Endometrium (tissue), 2 donors: ENCODE measurements around the gene CFAP221.
"Not testable (repeated sequence)": the region's sequence is repeated elsewhere in the genome, so short reads cannot be mapped to it uniquely, and the experiment has no call there.

Experiments
- FAIRE-seq: peaks from 2 replicates; lab custom pipeline; 2012; peaks lifted over from hg19 to GRCh38; lab: Jason Lieb, UNC
- donor health status: control.
- donor health status: control.

The CFAP221 gene

DNA sequence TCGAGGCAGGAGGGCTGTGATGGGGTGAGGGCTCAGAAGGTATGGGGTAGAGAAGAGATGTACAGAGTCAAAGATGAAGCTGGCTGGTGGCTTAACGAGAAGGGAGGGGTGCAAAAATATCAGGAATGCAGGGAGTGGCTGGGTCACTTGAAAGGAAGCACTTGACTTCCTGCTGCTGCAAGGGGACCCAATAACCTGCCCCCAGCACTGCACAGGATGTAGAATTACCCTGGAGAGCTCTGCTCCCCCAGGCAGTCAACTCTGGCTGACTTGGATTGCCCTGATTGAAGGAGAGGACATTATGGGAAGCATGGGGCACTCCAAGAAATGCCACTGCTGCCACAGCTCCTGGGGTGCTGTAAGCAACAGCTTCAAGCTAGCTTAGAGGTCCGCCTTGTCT lies 41.8 kb downstream of the CFAP221 start:
- no peak for FAIRE-seq

DNA sequence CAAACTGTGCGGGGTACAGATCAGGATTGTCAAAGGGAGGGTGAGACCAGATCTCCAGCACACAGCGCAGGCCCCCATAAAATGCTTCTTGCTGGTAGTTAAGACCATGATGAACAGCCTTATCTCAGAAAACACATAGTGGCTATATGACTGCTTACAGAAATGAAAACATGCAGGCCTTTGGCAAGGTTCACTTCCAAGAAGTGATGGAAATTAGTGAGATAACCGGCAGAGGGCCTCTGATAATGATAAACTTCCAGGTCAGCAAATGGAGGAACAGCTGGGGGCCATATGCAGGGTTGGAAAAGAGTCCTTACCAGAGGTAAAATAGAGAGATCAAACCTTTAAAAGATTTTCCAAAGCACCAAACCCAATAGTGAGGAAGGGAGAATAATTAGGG lies 46.6 kb downstream of the CFAP221 start:
- no peak for FAIRE-seq

- no peak for FAIRE-seq
Observed at GRCh38 chr2:119591523-119591922, 47.3 kb downstream of the CFAP221 start.

- no peak for FAIRE-seq
Observed at GRCh38 chr2:119592436-119592835, 48.2 kb downstream of the CFAP221 start.

GRCh38 chr2:119596638-119597037 lies 52.4 kb downstream of the CFAP221 start:
- no peak for FAIRE-seq

DNA sequence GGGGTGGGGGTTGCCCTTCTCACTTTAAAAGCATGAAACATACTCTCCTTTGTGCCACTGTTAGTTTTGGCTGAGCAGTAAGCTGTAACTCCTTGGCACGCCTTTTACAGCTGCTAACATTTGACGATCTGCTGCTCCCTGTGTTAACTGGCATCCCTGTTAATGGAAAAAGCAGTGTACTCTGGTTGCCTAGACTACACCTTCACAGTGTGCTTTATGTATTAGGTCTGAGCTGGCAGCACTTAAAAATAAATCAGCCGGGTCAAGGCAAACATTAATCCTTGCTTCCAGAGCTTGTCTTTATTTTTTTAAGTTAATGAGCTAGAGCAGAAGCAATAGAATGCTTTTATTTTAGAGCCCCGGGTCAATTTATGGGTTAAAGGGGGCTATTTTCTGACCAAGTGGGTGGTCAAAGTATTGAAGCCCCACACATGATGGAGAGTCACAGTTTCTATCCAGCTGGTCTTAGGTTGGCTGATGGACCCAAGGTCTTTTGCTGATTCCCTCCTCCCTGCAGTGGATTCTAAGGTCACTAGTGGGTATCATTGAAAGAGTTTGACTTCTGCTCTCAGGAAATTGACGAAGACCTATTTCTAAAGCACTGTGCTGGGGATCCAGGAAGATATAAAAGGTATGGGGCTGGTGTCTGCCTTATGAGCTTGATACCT lies 54.5 kb downstream of the CFAP221 start:
- FAIRE-seq: no peak

- no peak for FAIRE-seq
Observed at GRCh38 chr2:119599384-119599783, 55.1 kb downstream of the CFAP221 start.

DNA sequence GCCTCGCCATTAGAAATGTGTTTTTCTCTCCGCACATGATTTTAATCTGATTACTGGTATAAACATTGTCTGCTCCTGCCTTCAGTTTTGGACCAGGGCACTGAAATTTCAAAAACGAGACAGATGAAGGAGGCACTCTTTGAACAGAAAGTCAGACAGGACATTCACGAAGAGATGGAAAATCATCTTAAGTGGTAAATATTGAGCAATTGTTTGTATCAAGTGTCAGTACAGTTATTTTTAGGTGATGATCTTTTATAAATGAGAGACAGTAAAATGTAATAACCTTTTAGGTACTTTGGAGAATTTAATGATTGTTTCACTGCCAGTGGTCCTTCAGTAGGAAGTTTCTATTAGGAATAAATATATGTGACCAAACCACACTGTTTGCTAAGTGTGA lies 60.8 kb downstream of the CFAP221 start:
- FAIRE-seq: no peak

GRCh38 chr2:119606674-119607073 lies 62.4 kb downstream of the CFAP221 start:
- FAIRE-seq: no peak

- no peak for FAIRE-seq
Observed at GRCh38 chr2:119608553-119608952, 64.3 kb downstream of the CFAP221 start.

GRCh38 chr2:119609337-119609736 lies 65.1 kb downstream of the CFAP221 start:
- FAIRE-seq: no peak

- FAIRE-seq: not testable (repeated sequence)
Observed at GRCh38 chr2:119614140-119614539, 69.9 kb downstream of the CFAP221 start.

GRCh38 chr2:119616421-119616820 lies 72.2 kb downstream of the CFAP221 start:
- no peak for FAIRE-seq

DNA sequence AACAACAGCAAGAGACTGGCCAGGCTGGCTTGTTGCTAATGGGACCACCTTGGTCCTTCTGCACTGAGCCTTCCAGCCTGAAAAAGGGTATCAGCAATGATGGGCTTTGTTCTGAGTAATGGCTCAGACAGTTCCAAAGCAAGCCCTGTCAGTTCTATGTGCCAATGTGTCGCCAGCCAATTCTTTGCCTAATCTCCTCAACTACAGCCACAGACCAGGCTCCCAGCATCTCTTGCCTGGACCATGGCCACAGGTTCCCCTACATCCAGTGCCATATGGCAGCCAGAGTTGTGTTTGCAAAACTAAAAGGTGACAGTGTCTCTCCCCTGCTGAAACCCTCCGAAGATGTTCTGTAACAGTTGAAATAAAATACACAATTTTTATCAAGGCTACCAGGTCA lies 73.2 kb downstream of the CFAP221 start:
- no peak for FAIRE-seq

DNA sequence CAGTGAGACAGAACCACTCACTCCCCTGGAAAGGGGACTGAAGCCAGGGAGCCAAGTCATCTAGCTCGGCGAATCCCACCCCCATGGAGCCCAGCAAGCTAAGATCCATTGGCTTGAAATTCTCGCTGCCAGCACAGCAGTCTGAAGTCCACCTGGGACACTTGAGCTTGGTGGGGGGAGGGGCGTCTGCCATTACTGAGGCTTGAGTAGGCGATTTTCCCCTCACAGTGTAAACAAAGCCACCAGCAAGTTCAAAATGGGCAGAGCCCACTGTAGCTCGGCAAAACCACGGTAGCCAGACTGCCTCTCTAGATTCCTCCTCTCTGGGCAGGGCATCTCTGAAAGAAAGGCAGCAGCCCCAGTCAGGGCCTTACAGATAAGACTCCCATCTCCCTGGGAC lies 74.5 kb downstream of the CFAP221 start:
- not testable (repeated sequence) for FAIRE-seq

DNA sequence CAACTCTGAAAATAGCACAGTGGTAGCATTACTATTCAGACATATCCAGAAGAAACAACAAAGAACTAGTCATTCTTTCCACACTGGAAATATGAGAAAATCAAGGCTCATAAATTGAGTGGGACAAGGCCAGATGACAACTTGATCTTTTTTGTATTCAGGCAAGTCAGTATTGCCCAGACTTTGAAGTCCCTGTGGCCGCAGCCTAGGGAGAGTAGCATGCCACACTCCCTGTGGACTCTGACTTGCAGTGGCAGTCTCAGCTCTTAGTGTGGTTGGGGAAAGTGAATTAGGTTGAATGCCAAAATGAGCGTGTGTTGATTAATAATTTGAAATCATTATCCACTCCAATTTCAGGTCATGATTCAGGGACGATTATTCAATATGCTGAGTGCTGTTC lies 81.0 kb downstream of the CFAP221 start:
- FAIRE-seq: no peak

GRCh38 chr2:119629323-119629825 lies 85.1 kb downstream of the CFAP221 start:
- no peak for FAIRE-seq

DNA sequence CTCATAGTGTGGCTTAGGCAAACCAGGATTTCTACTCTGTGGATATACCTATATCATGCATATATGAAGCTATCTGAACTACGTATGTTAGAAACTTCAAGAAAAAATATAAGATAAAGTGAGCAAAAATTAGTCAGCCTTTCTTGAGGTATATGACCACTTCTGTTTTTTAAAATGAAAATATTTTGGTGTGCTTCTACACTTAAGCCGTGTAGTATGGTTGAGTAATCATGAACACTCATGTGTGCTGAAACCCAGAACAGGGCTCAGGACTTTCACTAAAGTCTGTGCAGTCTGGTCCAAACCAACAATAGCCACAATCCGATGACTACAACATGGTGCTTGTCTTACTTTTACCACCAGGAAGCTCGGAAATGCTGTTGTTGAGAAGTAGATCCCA lies 85.9 kb downstream of the CFAP221 start:
- no peak for FAIRE-seq

GRCh38 chr2:119637371-119637770 lies 93.1 kb downstream of the CFAP221 start:
- FAIRE-seq: no peak

DNA sequence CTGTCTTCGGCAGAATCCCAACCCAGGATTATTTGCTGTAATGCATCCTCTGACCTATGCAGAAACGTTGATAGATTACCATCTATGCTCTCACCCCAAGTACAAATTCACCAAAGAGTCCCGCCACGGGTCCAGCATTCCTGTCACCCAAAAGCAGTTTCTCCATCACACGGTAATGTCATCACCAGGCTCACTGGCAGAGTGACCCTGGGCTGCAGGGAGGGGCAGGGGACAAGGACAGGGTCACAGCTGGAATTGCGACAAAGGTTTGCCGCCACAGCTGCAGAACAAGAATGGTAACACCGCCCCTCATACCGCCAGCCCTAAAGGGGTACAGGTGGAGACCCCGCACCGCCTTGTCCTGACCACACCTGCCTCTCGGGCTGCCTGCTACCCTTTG lies 94.0 kb downstream of the CFAP221 start:
- FAIRE-seq: no peak

DNA sequence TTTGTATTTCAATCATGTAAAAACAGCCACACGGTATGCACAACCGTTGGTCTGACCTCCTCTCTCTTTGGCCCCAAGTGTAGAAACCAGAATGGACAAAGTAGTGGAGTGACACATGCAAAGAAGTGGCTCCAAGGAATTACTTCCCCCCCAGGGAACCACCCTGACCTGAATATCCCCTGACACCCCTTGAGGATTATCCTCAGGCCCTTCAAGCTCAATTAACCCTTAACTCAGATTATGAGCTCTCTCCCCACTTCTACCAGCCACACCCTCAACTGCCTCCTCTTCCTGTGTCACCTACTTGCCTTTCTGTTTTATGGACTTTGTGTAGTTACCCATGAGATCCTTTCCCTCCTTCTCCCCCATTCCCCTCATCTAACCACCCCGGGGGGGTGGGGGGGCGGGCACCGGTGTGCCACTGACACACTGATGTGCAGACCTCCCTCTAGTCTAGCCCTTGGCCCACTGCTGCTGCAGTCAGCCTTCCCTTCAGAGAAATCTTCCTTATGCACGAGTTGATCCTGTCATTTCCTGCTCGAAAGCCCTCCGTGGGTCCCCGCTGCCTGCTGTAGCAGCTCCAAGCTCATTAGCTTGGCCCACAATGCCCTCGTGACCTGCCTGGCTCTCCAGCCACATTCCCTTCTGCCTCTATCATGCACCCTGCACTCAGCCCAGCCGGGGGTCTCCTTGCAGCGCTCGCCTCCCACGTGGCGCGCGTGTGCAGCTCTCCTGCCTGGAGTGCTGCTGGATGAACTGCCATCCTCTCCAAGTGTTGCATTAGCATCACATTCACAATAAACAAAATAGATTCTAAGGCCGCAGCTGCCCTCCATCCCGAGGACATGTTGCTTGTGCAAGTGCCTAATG lies 94.7 kb downstream of the CFAP221 start:
- FAIRE-seq: no peak

DNA sequence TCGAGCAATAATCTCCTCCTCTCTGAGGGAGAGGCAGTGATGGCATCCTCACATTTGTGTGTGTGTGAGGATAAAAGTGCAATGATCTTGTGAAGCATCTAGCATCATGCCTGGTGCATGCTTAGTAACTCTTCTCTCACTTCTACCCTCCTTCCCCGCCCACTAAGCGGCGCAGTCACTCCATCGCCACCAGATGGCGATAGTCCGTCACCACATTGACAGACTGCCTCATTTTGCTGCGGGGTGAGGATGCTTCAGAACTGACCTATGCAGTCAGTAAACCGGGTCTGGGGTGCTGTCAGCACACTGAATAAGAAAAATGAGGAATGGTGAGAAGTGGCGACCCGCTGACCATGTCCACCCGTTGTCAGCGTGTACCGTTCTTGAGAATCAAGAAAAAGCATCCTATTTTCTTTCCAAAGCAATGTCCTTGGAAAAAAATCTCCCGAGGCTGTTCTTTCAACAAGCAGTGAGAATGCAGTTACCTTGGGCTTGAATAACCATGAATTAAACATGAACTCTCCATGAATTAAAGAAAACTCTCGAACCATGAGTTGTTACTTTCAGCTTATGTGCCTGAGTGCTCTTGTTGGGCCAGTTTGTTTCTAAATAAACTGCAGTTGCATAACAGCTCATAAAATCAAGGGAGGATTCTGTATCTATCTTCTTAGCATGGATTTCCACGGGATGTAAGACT lies 97.5 kb downstream of the CFAP221 start:
- FAIRE-seq: peak; percentile 26

DNA sequence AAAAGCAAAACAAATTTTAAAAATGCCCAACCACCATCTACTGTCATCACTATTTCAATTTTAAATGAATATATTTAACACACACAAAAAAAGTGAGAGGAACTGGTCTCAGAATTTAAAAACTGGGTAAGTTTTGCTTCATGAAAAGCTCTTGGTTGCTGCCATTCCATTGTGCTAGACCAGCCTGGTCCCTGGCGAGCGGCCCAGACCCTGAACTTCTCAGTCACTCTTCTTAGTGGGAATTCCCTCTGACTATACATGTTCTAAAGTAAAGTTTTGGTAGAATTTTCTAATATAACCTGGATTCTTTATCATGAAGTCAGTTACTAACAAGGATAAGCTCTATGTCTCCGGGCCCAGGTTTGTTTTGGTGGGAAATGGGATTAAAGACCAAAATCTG lies 99.9 kb downstream of the CFAP221 start:
- FAIRE-seq: no peak
